Dedifferentiated amniotic fluid mesenchymal stem cell (primary cell): ENCODE data around the gene PRR23A.

ENCODE experiments used
- DNase-seq: peaks from one replicate; pipeline ENCODE4 v3.0.0-alpha.2; 2016; ENCODE audit errors: extremely low spot score

PRR23A gene

DNA sequence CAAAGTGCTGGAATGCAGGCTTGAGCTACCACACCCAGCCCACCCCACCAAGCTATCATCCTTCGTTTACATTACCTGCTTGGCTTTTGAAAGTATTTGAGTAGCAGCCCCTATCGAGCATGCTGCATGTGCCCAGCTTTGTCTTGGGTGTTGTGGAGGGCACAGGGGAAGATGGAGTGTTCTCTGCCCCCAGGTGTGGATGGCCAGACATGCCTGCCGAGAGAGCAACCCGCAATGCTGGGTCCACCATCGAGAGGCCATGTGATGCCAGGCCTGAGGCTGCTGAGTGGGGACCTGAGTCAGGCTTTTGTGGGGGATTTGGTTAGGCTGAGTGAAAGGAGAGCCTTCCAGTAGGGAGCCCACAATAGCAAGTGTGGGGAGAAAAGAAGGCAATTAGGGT lies 33.1 kb downstream of the PRR23A start:
- DNase-seq, result no peak

- DNase-seq, result no peak
These were observed 34.2 kb downstream of the PRR23A start for GRCh38 chr3:138971766-138972320.

- no peak for DNase-seq
These were observed 41.1 kb downstream of the PRR23A start for GRCh38 chr3:138964923-138965322.

GRCh38 chr3:138964264-138964663 lies 41.8 kb downstream of the PRR23A start:
- DNase-seq, result no peak

DNA sequence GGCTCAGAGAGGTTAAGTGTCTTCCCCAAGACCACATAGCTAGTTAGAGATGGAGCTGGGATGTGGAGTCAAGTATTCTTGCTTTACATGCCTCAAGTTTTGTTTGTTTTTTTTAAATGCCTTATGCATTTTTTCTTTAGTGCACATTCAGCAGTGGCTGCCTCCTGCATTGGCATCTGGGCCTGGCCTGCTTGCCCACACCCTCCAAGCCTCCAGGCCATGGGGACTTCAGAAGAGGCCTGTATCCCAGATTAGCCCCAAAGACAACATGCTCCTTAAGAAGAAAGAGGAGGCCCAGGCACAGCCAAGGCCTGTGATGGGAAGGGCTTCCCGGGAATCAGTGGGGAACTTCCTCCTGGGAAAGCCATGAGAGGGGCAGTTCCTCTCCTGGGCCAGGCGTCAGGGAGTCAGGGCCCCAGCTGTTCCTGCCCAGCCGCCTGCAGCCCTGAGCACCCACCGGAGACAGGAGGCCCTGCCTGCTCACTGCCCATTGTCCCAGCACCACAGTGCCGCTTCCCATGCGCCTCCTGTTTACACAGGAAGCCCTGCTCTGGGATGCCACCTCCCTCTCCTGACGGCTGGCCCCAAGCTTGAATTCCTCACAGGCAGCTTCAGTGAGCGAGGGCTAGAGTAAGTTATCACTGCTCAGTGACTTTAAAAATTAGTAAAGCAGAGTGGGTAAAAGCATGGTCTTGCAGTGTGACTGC lies 43.1 kb downstream of the PRR23A start:
- DNase-seq, result no peak

DNA sequence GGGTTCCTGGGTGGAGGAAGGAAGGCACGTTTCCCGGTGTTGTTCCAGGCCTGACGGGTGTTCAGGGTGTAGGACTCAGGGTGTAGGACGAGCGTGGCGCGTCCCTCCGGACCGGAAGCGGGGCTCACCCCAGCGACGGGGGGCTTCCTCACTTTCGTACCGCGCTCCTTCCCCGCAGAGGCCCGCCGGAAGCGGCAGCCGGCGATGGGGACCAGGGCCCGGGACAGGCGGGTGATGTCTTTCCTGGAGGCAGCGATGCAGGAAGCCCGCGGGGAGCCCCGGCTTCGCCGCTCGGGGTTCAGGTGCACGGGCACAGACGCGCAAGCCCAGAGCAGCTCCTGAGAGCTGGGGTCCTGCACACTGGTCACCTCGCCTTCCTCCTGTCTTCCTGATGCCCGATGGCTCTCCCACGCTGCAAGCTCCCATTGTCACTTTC lies 45.6 kb downstream of the PRR23A start:
- DNase-seq, result no peak
